HEK293 (cell line): ENCODE data around the gene KCNS3.

ENCODE experiments used
- CTCF ChIA-PET: fragments of 350-600 bp; formaldehyde crosslinking; extraction: SDS; loops from one replicate; lab custom pipeline; 2021; ENCODE audit warnings: antibody characterized with exemption; lab: Yijun Ruan, JAX
- POLR2A ChIA-PET: fragments of 300-600 bp; formaldehyde crosslinking; extraction: SDS; loops from one replicate; lab custom pipeline; 2020; ENCODE audit warnings: antibody characterized with exemption, inconsistent platforms; lab: Yijun Ruan, JAX
- H3K27ac ChIP-seq: fragments of 200-500 bp; sonication (Bioruptor generic); 2 replicates; pipeline ENCODE4 v1.5.1; 2014; ENCODE audit warnings: low read depth, low read length, control low read depth, inconsistent platforms; ENCODE audit errors: extremely low read depth
- H3K36me3 ChIP-seq, 2 experiments: fragments of 200-500 bp in 1 of 2; sonication (Bioruptor generic) in 1 of 2; 1 replicate in 1 of 2; 2 replicates in 1 of 2; pipeline ENCODE4 v1.5.1; 2014 to 2017; ENCODE audit warnings: inconsistent platforms in 2 of 2, low read length in 2 of 2; ENCODE audit not compliant: control insufficient read depth in 2 of 2, insufficient read depth in 1 of 2
- H3K4me1 ChIP-seq: fragments of 200-500 bp; sonication (Bioruptor generic); 2 replicates; pipeline ENCODE4 v1.5.1; 2014; ENCODE audit warnings: mild to moderate bottlenecking, low read length, inconsistent platforms; ENCODE audit not compliant: control insufficient read depth, insufficient read depth
- H3K4me3 ChIP-seq: 2 replicates; pipeline ENCODE4 v1.5.1; 2011; ENCODE audit warnings: low read depth, mild to moderate bottlenecking, control low read depth, low read length, moderate library complexity
- H3K9me3 ChIP-seq: fragments of 200-500 bp; sonication (Bioruptor generic); 2 replicates; pipeline ENCODE4 v1.5.1; 2014; ENCODE audit warnings: low read depth, low read length, inconsistent platforms; ENCODE audit not compliant: control insufficient read depth, insufficient read depth
- KLF16 ChIP-seq: fragments of 450-650 bp; formaldehyde crosslinking; IDR thresholded peaks from 2 replicates; pipeline ENCODE4 v1.5.1; 2017; ENCODE audit warnings: missing biosample characterization, missing genetic modification characterization
- KLF17 ChIP-seq: fragments of 450-650 bp; formaldehyde crosslinking; IDR thresholded peaks from 2 replicates; pipeline ENCODE4 v1.5.1; 2016; ENCODE audit warnings: missing biosample characterization, missing genetic modification characterization
- MYNN ChIP-seq: fragments of 450-650 bp; formaldehyde crosslinking; IDR thresholded peaks from 2 replicates; pipeline ENCODE4 v1.5.1; 2016; ENCODE audit warnings: missing biosample characterization, missing genetic modification characterization, borderline replicate concordance
- ZBTB1 ChIP-seq: fragments of 450-650 bp; formaldehyde crosslinking; IDR thresholded peaks from 2 replicates; pipeline ENCODE4 v1.5.1; 2016; ENCODE audit warnings: missing biosample characterization, missing genetic modification characterization
- ZBTB21 ChIP-seq: fragments of 450-650 bp; formaldehyde crosslinking; IDR thresholded peaks from 2 replicates; pipeline ENCODE4 v1.5.1; 2017; ENCODE audit warnings: missing biosample characterization, missing genetic modification characterization
- ZBTB26 ChIP-seq: fragments of 450-650 bp; formaldehyde crosslinking; optimal IDR thresholded peaks from 2 replicates; pipeline ENCODE3; 2016; ENCODE audit warnings: missing biosample characterization, mild to moderate bottlenecking, missing genetic modification characterization
- ZEB2 ChIP-seq: fragments of 450-650 bp; formaldehyde crosslinking; IDR thresholded peaks from 2 replicates; pipeline ENCODE4 v1.5.1; 2016; ENCODE audit warnings: missing biosample characterization, missing genetic modification characterization
- ZFHX2 ChIP-seq: fragments of 450-650 bp; formaldehyde crosslinking; conservative IDR thresholded peaks from 2 replicates; pipeline ENCODE4 v1.5.1; 2016; ENCODE audit warnings: missing biosample characterization, missing genetic modification characterization
- ZNF169 ChIP-seq: fragments of 450-650 bp; formaldehyde crosslinking; IDR thresholded peaks from 2 replicates; pipeline ENCODE4 v1.5.1; 2016; ENCODE audit warnings: missing biosample characterization, missing genetic modification characterization
- ZNF175 ChIP-seq: fragments of 450-650 bp; formaldehyde crosslinking; IDR thresholded peaks from 2 replicates; pipeline ENCODE4 v1.5.1; 2016; ENCODE audit warnings: missing biosample characterization, missing genetic modification characterization
- ZNF184 ChIP-seq: fragments of 450-650 bp; IDR thresholded peaks from 2 replicates; pipeline ENCODE4 v1.5.1; 2018; ENCODE audit warnings: missing biosample characterization, mild to moderate bottlenecking, missing genetic modification characterization
- ZNF211 ChIP-seq: fragments of 450-650 bp; formaldehyde crosslinking; IDR thresholded peaks from 2 replicates; pipeline ENCODE4 v1.5.1; 2016; ENCODE audit warnings: low read depth, missing biosample characterization, missing genetic modification characterization
- ZNF292 ChIP-seq: fragments of 450-650 bp; formaldehyde crosslinking; IDR thresholded peaks from 2 replicates; pipeline ENCODE4 v1.5.1; 2016; ENCODE audit warnings: low read depth, missing biosample characterization, missing genetic modification characterization, borderline replicate concordance
- ZNF37A ChIP-seq: fragments of 450-650 bp; IDR thresholded peaks from 2 replicates; pipeline ENCODE4 v1.5.1; 2018; ENCODE audit warnings: missing biosample characterization, missing genetic modification characterization
- ZNF394 ChIP-seq: fragments of 450-650 bp; formaldehyde crosslinking; IDR thresholded peaks from 2 replicates; pipeline ENCODE4 v1.5.1; 2016; ENCODE audit warnings: missing biosample characterization, missing genetic modification characterization, mild to moderate bottlenecking, moderate library complexity, borderline replicate concordance
- ZNF530 ChIP-seq: fragments of 450-650 bp; formaldehyde crosslinking; IDR thresholded peaks from 2 replicates; pipeline ENCODE4 v1.5.1; 2016; ENCODE audit warnings: low read depth, missing biosample characterization, missing genetic modification characterization
- ZNF544 ChIP-seq: fragments of 450-650 bp; formaldehyde crosslinking; IDR thresholded peaks from 2 replicates; pipeline ENCODE4 v1.5.0; 2017; ENCODE audit warnings: missing biosample characterization, missing genetic modification characterization
- ZNF664 ChIP-seq: fragments of 450-650 bp; formaldehyde crosslinking; IDR thresholded peaks from 2 replicates; pipeline ENCODE4 v1.5.1; 2016; ENCODE audit warnings: missing biosample characterization, missing genetic modification characterization
- ZNF747 ChIP-seq: fragments of 450-650 bp; formaldehyde crosslinking; IDR thresholded peaks from 2 replicates; pipeline ENCODE4 v1.5.1; 2016; ENCODE audit warnings: missing biosample characterization, missing genetic modification characterization
- ZNF768 ChIP-seq: fragments of 450-650 bp; formaldehyde crosslinking; IDR thresholded peaks from 2 replicates; pipeline ENCODE4 v1.5.1; 2018; ENCODE audit warnings: missing biosample characterization, mild to moderate bottlenecking, missing genetic modification characterization
- TF ChIP-seq, protein P1 (sequence below): fragments of 450-650 bp; formaldehyde crosslinking; IDR thresholded peaks from 2 replicates; pipeline ENCODE4; 2016; ENCODE audit warnings: missing biosample characterization, missing genetic modification characterization
- TF ChIP-seq, protein P2 (sequence below): fragments of 450-650 bp; formaldehyde crosslinking; IDR thresholded peaks from 2 replicates; pipeline ENCODE4 v1.5.1; 2017; ENCODE audit warnings: missing biosample characterization, missing genetic modification characterization
- TF ChIP-seq, protein P3 (sequence below): fragments of 450-650 bp; formaldehyde crosslinking; IDR thresholded peaks from 2 replicates; pipeline ENCODE4 v1.5.1; 2016; ENCODE audit warnings: missing biosample characterization, missing genetic modification characterization

The KCNS3 gene

GRCh38 chr2:17961789-17962188 lies 83.3 kb downstream of the KCNS3 start:
- Histone ChIP-seq H3K4me1 (no peaks in the 10 kb centered on the region), H3K4me3 (no peak overlapping the region), H3K9me3 (no peaks in the 10 kb centered on the region)
- TF ChIP-seq ZNF544 (tag by site-specific recombination) (no peak), ZBTB26 (tag by site-specific recombination) (no peak), ZNF768 (no peak), ZNF292 (tag by site-specific recombination) (no peak), MYNN (tag by site-specific recombination) (no peak), ZNF169 (tag by site-specific recombination) (no peak), ZBTB21 (tag by site-specific recombination) (no peak), ZEB2 (no peak), ZNF184 (no peak)
- TF ChIP-seq, protein P1, sequence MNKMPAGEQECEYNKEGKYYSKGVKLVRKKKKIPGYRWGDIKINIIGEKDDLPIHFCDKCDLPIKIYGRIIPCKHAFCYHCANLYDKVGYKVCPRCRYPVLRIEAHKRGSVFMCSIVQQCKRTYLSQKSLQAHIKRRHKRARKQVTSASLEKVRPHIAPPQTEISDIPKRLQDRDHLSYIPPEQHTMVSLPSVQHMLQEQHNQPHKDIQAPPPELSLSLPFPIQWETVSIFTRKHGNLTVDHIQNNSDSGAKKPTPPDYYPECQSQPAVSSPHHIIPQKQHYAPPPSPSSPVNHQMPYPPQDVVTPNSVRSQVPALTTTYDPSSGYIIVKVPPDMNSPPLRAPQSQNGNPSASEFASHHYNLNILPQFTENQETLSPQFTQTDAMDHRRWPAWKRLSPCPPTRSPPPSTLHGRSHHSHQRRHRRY (tag by site-specific recombination): no peak
- TF ChIP-seq, all 188 proteins: peak for 0
- Histone ChIP-seq H3K27ac (no peak overlapping the region), H3K36me3 (no peaks in the 10 kb centered on the region)
- CTCF ChIA-PET: interaction anchor here (0.9 kb wide), 1 partner anchor 187 kb away, joined by 3 read pairs; no protein-coding TSS in a partner anchor
- POLR2A ChIA-PET: no interaction called here

- Histone ChIP-seq H3K36me3 (no peaks in the 10 kb centered on the region), H3K4me3 (no peak overlapping the region), H3K4me1 (no peaks in the 10 kb centered on the region), H3K9me3 (no peaks in the 10 kb centered on the region), H3K27ac (no peak overlapping the region)
- ChIA-PET CTCF (interaction anchor here (0.7 kb wide), 1 partner anchor 73 kb away, joined by 4 read pairs; no protein-coding TSS in a partner anchor), POLR2A (no interaction called here)
- TF ChIP-seq ZNF175 (no peak), KLF16 (tag by site-specific recombination) (no peak), ZNF37A (no peak), ZNF211 (no peak), ZNF530 (tag by site-specific recombination) (no peak), ZFHX2 (tag by site-specific recombination) (no peak), ZNF394 (no peak), ZNF664 (tag by site-specific recombination) (no peak), KLF17 (tag by site-specific recombination) (no peak), ZBTB1 (tag by site-specific recombination) (no peak), ZNF747 (tag by site-specific recombination) (no peak)
- TF ChIP-seq, protein P2, sequence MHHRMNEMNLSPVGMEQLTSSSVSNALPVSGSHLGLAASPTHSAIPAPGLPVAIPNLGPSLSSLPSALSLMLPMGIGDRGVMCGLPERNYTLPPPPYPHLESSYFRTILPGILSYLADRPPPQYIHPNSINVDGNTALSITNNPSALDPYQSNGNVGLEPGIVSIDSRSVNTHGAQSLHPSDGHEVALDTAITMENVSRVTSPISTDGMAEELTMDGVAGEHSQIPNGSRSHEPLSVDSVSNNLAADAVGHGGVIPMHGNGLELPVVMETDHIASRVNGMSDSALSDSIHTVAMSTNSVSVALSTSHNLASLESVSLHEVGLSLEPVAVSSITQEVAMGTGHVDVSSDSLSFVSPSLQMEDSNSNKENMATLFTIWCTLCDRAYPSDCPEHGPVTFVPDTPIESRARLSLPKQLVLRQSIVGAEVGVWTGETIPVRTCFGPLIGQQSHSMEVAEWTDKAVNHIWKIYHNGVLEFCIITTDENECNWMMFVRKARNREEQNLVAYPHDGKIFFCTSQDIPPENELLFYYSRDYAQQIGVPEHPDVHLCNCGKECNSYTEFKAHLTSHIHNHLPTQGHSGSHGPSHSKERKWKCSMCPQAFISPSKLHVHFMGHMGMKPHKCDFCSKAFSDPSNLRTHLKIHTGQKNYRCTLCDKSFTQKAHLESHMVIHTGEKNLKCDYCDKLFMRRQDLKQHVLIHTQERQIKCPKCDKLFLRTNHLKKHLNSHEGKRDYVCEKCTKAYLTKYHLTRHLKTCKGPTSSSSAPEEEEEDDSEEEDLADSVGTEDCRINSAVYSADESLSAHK (tag by site-specific recombination): no peak
- TF ChIP-seq, protein P3, sequence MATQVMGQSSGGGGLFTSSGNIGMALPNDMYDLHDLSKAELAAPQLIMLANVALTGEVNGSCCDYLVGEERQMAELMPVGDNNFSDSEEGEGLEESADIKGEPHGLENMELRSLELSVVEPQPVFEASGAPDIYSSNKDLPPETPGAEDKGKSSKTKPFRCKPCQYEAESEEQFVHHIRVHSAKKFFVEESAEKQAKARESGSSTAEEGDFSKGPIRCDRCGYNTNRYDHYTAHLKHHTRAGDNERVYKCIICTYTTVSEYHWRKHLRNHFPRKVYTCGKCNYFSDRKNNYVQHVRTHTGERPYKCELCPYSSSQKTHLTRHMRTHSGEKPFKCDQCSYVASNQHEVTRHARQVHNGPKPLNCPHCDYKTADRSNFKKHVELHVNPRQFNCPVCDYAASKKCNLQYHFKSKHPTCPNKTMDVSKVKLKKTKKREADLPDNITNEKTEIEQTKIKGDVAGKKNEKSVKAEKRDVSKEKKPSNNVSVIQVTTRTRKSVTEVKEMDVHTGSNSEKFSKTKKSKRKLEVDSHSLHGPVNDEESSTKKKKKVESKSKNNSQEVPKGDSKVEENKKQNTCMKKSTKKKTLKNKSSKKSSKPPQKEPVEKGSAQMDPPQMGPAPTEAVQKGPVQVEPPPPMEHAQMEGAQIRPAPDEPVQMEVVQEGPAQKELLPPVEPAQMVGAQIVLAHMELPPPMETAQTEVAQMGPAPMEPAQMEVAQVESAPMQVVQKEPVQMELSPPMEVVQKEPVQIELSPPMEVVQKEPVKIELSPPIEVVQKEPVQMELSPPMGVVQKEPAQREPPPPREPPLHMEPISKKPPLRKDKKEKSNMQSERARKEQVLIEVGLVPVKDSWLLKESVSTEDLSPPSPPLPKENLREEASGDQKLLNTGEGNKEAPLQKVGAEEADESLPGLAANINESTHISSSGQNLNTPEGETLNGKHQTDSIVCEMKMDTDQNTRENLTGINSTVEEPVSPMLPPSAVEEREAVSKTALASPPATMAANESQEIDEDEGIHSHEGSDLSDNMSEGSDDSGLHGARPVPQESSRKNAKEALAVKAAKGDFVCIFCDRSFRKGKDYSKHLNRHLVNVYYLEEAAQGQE (tag by site-specific recombination): no peak
These were observed 84.4 kb downstream of the KCNS3 start for GRCh38 chr2:17962876-17963275.
